Sigmoid colon (tissue), 7 donors: ENCODE data around the gene PLXNA4. TPM values are rescaled to one million over a fixed set of nuclear protein-coding genes. Genes with fewer than 3 reads are reported as not detected.

Experiments
- DNase-seq: peaks from one replicate; pipeline ENCODE4 v3.0.0-alpha.2; 2019
- H3K27ac ChIP-seq, 4 donors: fragments of 200-600 bp; sonication (generic); one replicate each; pipeline ENCODE4 v1.5.1; 2016 to 2019; ENCODE audit warnings: mild to moderate bottlenecking in 1 of 4
- H3K27me3 ChIP-seq, 3 donors: fragments of 200-600 bp; sonication (generic); one replicate each; pipeline ENCODE4 v1.5.1; 2019; ENCODE audit warnings: mild to moderate bottlenecking in 1 of 3
- H3K36me3 ChIP-seq, 4 donors: fragments of 200-600 bp; sonication (generic); one replicate each; pipeline ENCODE4 v1.5.1; 2016 to 2019
- H3K4me1 ChIP-seq, 4 donors: fragments of 200-600 bp; sonication (generic); one replicate each; pipeline ENCODE4 v1.5.1; 2017 to 2019
- H3K4me3 ChIP-seq, 4 donors: fragments of 200-600 bp; sonication (generic); one replicate each; pipeline ENCODE4 v1.5.1; 2017 to 2019; ENCODE audit warnings: mild to moderate bottlenecking in 2 of 4, moderate library complexity in 1 of 4
- H3K9me3 ChIP-seq, 4 donors: fragments of 200-600 bp in 3 of 4; sonication (generic) in 3 of 4; one replicate each; pipeline versions ENCODE4 v1.5.1 to v1.6.1; 2013 to 2019
- CTCF ChIP-seq, 4 experiments: fragments of 450-650 bp in 3 of 4; fragments of 200-600 bp in 1 of 4; IDR thresholded peaks; one replicate each; pipeline ENCODE4 v1.5.1; 2016 to 2019; ENCODE audit warnings: antibody characterized with exemption in 4 of 4, mild to moderate bottlenecking in 3 of 4, moderate library complexity in 2 of 4
- EP300 ChIP-seq, 4 donors: sonication (generic); formaldehyde crosslinking; IDR thresholded peaks; one replicate each; pipeline ENCODE4 v1.6.1; 2017; ENCODE audit warnings: antibody characterized with exemption in 4 of 4
- POLR2A ChIP-seq, 2 donors: fragments of 450-650 bp; IDR thresholded peaks; one replicate each; pipeline ENCODE4 v1.6.1; 2016; ENCODE audit warnings: antibody characterized with exemption in 2 of 2, mild to moderate bottlenecking in 2 of 2, moderate library complexity in 2 of 2
- POLR2AphosphoS5 ChIP-seq, 4 donors: sonication (generic); formaldehyde crosslinking; IDR thresholded peaks; one replicate each; pipeline ENCODE4 v1.6.1; 2017; ENCODE audit warnings: antibody characterized with exemption in 4 of 4
- WGBS, 2 donors: extraction: QIAGEN DNeasy Blood & Tissue Kit; methylation state at CpG; one replicate each; pipeline ENCODE4 v1.1.7; 2013; 5-methylcytosine and 5-hydroxymethylcytosine counted together
- intact Hi-C: fragments of 100-400 bp; cut with DNase I; formaldehyde crosslinking; loops from one replicate; pipeline ENCODE4 v1.15.1; 2023
- polyA plus RNA-seq, 3 donors: library from polyadenylated mRNA; stranded (reverse); fragments of 200-250 nt; gene quantifications; one replicate each; pipeline ENCODE4 v1.2.3, GENCODE V29; 2013
- total RNA-seq, 4 donors: library from RNA; depleted of rRNA; stranded (reverse); fragments of >200 nt; gene quantifications; one replicate each; pipeline ENCODE4 v1.1.0, GENCODE V29; 2016
- donor health status: healthy with polysubstance abuse.
- donor health status: Bipolar disorder and iron deficiency.
- donor health status: healthy.

The PLXNA4 gene
- total and polyA plus RNA-seq, 7 donors: under 0.01 to 10.5 (median 3.7) TPM; not detected in 1

DNA sequence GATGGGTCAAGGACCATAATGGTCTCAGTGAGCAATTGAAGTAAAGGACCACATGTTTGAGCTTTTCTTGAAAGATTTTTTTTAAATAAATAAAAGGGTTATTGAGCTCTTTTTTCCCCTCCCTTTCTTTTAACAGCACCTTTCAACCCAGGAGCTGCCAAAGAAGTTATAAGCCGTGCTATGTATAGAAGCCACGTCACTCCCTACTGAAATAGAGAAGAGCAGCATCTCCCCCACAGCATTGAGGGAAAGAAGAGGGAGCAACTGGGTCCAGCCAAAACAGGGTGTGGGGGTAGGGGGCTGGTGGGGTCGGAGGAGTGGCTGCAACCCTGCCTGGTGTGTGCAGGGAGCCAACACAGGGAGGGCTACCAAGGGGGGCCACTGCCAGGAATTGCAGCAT is 227.2 kb downstream of the PLXNA4 start:
- no peaks in the 10 kb centered on the region for H3K36me3 ChIP-seq
- DNase-seq: no peak
- TF ChIP-seq POLR2A (IDR thresholded peaks at IDR 0.05) (no peak), CTCF (IDR thresholded peaks at IDR 0.05) (no peak), POLR2AphosphoS5 (IDR thresholded peaks at IDR 0.05) (no peak), EP300 (IDR thresholded peaks at IDR 0.05) (no peak)
- peaks cover 0 to 10% (median 3%) of the 10 kb centered on the region in 4 donors for H3K4me1 ChIP-seq
- H3K27me3 ChIP-seq: peaks cover 0 to 8% (median 0%) of the 10 kb centered on the region in 3 donors
- 77% methylated on average over 3 of the region's 3 CpGs for WGBS, 2 donors
- H3K9me3 ChIP-seq: peaks cover 0 to 4% (median 0%) of the 10 kb centered on the region in 4 donors
- no peak overlapping the region for H3K27ac ChIP-seq
- intact Hi-C loops: no loop called here
- H3K4me3 ChIP-seq: no peak overlapping the region

- Histone ChIP-seq H3K4me1 (peaks cover 0 to 10% (median 3%) of the 10 kb centered on the region in 4 donors), H3K27ac (no peak overlapping the region), H3K36me3 (no peaks in the 10 kb centered on the region), H3K27me3 (peaks cover 0 to 8% (median 0%) of the 10 kb centered on the region in 3 donors), H3K4me3 (no peak overlapping the region), H3K9me3 (peaks cover 0 to 4% (median 0%) of the 10 kb centered on the region in 4 donors)
- intact Hi-C loops: no loop called here
- TF ChIP-seq POLR2A (IDR thresholded peaks at IDR 0.05) (no peak), CTCF (IDR thresholded peaks at IDR 0.05) (no peak), POLR2AphosphoS5 (IDR thresholded peaks at IDR 0.05) (no peak), EP300 (IDR thresholded peaks at IDR 0.05) (no peak)
- 89 to 90% methylated on average over 4 of the region's 4 CpGs for WGBS, 2 donors
- DNase-seq: no peak
These were observed 227.9 kb downstream of the PLXNA4 start for GRCh38 chr7:132348341-132348740.

DNA sequence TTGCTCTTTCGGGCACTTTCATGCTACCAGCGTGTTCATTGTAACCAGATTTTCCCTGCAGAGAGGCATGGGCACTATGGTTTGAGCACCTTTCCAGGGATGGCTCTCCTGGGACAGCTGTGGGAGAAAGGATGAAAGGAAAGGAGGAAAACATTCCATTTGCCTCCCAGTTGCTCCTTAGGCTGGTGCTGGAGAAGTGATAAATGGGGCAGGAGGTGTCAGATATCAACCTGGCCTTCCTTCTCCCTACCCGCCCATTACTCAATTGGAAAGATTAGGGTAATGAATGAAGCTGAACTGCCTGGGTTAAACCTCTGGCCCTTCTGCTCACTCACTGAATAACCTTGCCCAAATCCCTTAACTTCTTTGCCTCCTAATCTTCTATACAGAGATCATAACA is 228.4 kb downstream of the PLXNA4 start:
- H3K9me3 ChIP-seq: peaks cover 0 to 4% (median 0%) of the 10 kb centered on the region in 4 donors
- TF ChIP-seq POLR2A (IDR thresholded peaks at IDR 0.05) (no peak), CTCF (IDR thresholded peaks at IDR 0.05) (no peak), EP300 (IDR thresholded peaks at IDR 0.05) (no peak), POLR2AphosphoS5 (IDR thresholded peaks at IDR 0.05) (no peak)
- H3K36me3 ChIP-seq: no peaks in the 10 kb centered on the region
- peaks cover 0 to 10% (median 3%) of the 10 kb centered on the region in 4 donors for H3K4me1 ChIP-seq
- intact Hi-C loops: no loop called here
- no peak for DNase-seq
- no peak overlapping the region for H3K27ac ChIP-seq
- WGBS, 2 donors: 81 to 88% methylated on average over 3 of the region's 3 CpGs
- peaks cover 0 to 8% (median 0%) of the 10 kb centered on the region in 3 donors for H3K27me3 ChIP-seq
- no peak overlapping the region for H3K4me3 ChIP-seq

DNA sequence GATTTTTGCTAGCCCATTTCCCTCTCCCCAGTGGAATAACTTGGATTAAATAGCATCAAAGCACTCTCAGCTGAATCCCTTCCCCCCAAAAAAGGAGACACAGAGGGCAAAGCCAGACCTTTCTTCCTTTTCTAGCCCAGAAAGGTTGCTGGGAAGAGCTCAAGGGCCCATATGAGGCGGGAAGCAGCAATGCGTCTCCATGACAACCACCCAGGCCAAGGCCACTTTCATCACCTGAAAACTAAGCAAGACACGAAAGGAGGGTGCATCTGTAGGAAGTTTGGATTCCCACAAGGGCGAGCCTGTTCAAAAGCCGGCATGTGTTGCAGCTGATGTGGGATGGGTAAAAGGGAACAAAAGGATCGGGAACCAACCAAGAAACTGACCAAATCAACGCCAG is 229.1 kb downstream of the PLXNA4 start:
- no peak for DNase-seq
- H3K27ac ChIP-seq: no peak overlapping the region
- peaks cover 0 to 4% (median 0%) of the 10 kb centered on the region in 4 donors for H3K9me3 ChIP-seq
- no peak for TF ChIP-seq EP300 (IDR thresholded peaks at IDR 0.05)
- intact Hi-C loops: no loop called here
- H3K36me3 ChIP-seq: no peaks in the 10 kb centered on the region
- peaks cover 0 to 7% (median 0%) of the 10 kb centered on the region in 3 donors for H3K27me3 ChIP-seq
- no peak overlapping the region for H3K4me3 ChIP-seq
- H3K4me1 ChIP-seq: peaks cover 0 to 7% (median 3%) of the 10 kb centered on the region in 4 donors
- WGBS, 2 donors: 89 to 93% methylated on average over 7 of the region's 7 CpGs

- 77 to 79% methylated on average over 6 of the region's 6 CpGs for WGBS, 2 donors
- H3K4me1 ChIP-seq: peaks cover 0 to 7% (median 0%) of the 10 kb centered on the region in 4 donors
- TF ChIP-seq POLR2A (IDR thresholded peaks at IDR 0.05) (no peak), POLR2AphosphoS5 (IDR thresholded peaks at IDR 0.05) (no peak), EP300 (IDR thresholded peaks at IDR 0.05) (no peak), CTCF (IDR thresholded peaks at IDR 0.05) (no peak)
- DNase-seq: no peak
- H3K27me3 ChIP-seq: peaks cover 0 to 4% (median 0%) of the 10 kb centered on the region in 3 donors
- H3K27ac ChIP-seq: no peak overlapping the region
- H3K4me3 ChIP-seq: no peak overlapping the region
- no peaks in the 10 kb centered on the region for H3K36me3 ChIP-seq
- peaks cover 0 to 3% (median 0%) of the 10 kb centered on the region in 4 donors for H3K9me3 ChIP-seq
- intact Hi-C loops: no loop called here
These were observed 230.6 kb downstream of the PLXNA4 start for GRCh38 chr7:132345543-132346129.
